Putamen (tissue), 1 donor: ENCODE measurements around the gene MEGF10.
"Not testable (repeated sequence)": the region's sequence is repeated elsewhere in the genome, so short reads cannot be mapped to it uniquely, and the experiment has no call there.

Experiments
- DNase-seq: peaks from one replicate; pipeline ENCODE4 v3.0.0-alpha.2; 2016; ENCODE audit warnings: low spot score

MEGF10 gene

GRCh38 chr5:127298036-127298429 is 7.4 kb downstream of the MEGF10 start:
- no peak for DNase-seq

GRCh38 chr5:127298656-127299055 is 8.1 kb downstream of the MEGF10 start:
- peak; percentile 96 for DNase-seq

- DNase-seq = no peak
Observed at GRCh38 chr5:127299678-127300077, 9.1 kb downstream of the MEGF10 start.

GRCh38 chr5:127302509-127302908 is 11.9 kb downstream of the MEGF10 start:
- no peak for DNase-seq

GRCh38 chr5:127303404-127303803 is 12.8 kb downstream of the MEGF10 start:
- DNase-seq = no peak

- DNase-seq = no peak
Observed at GRCh38 chr5:127305493-127305892, 14.9 kb downstream of the MEGF10 start.

- DNase-seq = no peak
Observed at GRCh38 chr5:127306036-127306435, 15.4 kb downstream of the MEGF10 start.

- no peak for DNase-seq
Observed at GRCh38 chr5:127306647-127307046, 16.1 kb downstream of the MEGF10 start.

GRCh38 chr5:127307868-127308267 is 17.3 kb downstream of the MEGF10 start:
- no peak for DNase-seq

- not testable (repeated sequence) for DNase-seq
Observed at GRCh38 chr5:127308325-127308724, 17.7 kb downstream of the MEGF10 start.

- DNase-seq = no peak
Observed at GRCh38 chr5:127308945-127309344, 18.3 kb downstream of the MEGF10 start.

- DNase-seq = no peak
Observed at GRCh38 chr5:127311349-127311748, 20.8 kb downstream of the MEGF10 start.

- no peak for DNase-seq
Observed at GRCh38 chr5:127311781-127312525, 21.4 kb downstream of the MEGF10 start.

GRCh38 chr5:127313379-127313778 is 22.8 kb downstream of the MEGF10 start:
- no peak for DNase-seq

- DNase-seq = no peak
Observed at GRCh38 chr5:127313847-127314473, 23.4 kb downstream of the MEGF10 start.

GRCh38 chr5:127316011-127316410 is 25.4 kb downstream of the MEGF10 start:
- no peak for DNase-seq

- not testable (repeated sequence) for DNase-seq
Observed at GRCh38 chr5:127317385-127317784, 26.8 kb downstream of the MEGF10 start.

GRCh38 chr5:127320032-127320965 is 29.7 kb downstream of the MEGF10 start:
- DNase-seq = no peak

- DNase-seq = no peak
Observed at GRCh38 chr5:127321465-127321864, 30.9 kb downstream of the MEGF10 start.

- no peak for DNase-seq
Observed at GRCh38 chr5:127322403-127322802, 31.8 kb downstream of the MEGF10 start.

GRCh38 chr5:127324756-127325155 is 34.2 kb downstream of the MEGF10 start:
- DNase-seq = no peak

- DNase-seq = no peak
Observed at GRCh38 chr5:127326431-127326830, 35.8 kb downstream of the MEGF10 start.
